H1 (cell line): Measurements from ENCODE around the gene CHPF2. TPM values are rescaled to one million over a fixed set of nuclear protein-coding genes. Genes with fewer than 3 reads are reported as not detected.

Experiments used
- CTCF ChIA-PET: fragments of 300-600 bp; sonication (Branson Sonifier 250); formaldehyde crosslinking; loops from one replicate; lab custom pipeline; 2021; ENCODE audit not compliant: partially characterized antibody; lab: Charles Lee
- POLR2A ChIA-PET: fragments of 300-600 bp; sonication (Branson Sonifier 250); formaldehyde crosslinking; loops from one replicate; lab custom pipeline; 2021; ENCODE audit warnings: inconsistent platforms; ENCODE audit not compliant: partially characterized antibody; lab: Charles Lee
- DNase-seq, 2 experiments: peaks; one replicate each; pipeline versions ENCODE4 v3.0.0 to v3.0.0-alpha.2; 2010 to 2022; ENCODE audit warnings: low spot score in 2 of 2, low read depth in 1 of 2, mixed read lengths in 1 of 2
- FAIRE-seq: peaks from 2 replicates; lab custom pipeline; 2011; peaks lifted over from hg19 to GRCh38; lab: Jason Lieb, UNC
- H2AFZ ChIP-seq: 2 replicates; pipeline ENCODE4 v1.8.1; 2012; ENCODE audit warnings: low read length, inconsistent platforms
- H2AK5ac ChIP-seq: 2 replicates; pipeline ENCODE4 v1.6.1; 2013; ENCODE audit warnings: low read depth, low read length
- H2BK120ac ChIP-seq: replicated peaks from 2 replicates; pipeline ENCODE3; 2013; ENCODE audit warnings: low read depth, low read length, inconsistent platforms
- H2BK12ac ChIP-seq: 2 replicates; pipeline ENCODE4 v1.6.1; 2013; ENCODE audit warnings: low read depth, low read length
- H2BK15ac ChIP-seq: 2 replicates; pipeline ENCODE4 v1.6.1; 2013; ENCODE audit warnings: low read length
- H2BK20ac ChIP-seq: 2 replicates; pipeline ENCODE4 v1.6.1; 2013; ENCODE audit warnings: low read length
- H2BK5ac ChIP-seq: 2 replicates; pipeline ENCODE4 v1.6.1; 2013; ENCODE audit warnings: low read depth, low read length
- H3K14ac ChIP-seq: 2 replicates; pipeline ENCODE4 v1.6.1; 2013; ENCODE audit warnings: inconsistent platforms; ENCODE audit not compliant: insufficient read length
- H3K18ac ChIP-seq: 2 replicates; pipeline ENCODE4 v1.6.1; 2013; ENCODE audit warnings: low read length; ENCODE audit errors: extremely low read depth
- H3K23ac ChIP-seq: 2 replicates; pipeline ENCODE4 v1.6.1; 2013; ENCODE audit warnings: inconsistent platforms; ENCODE audit not compliant: insufficient read length
- H3K23me2 ChIP-seq: 2 replicates; pipeline ENCODE4 v1.6.1; 2013; ENCODE audit warnings: low read depth, low read length
- H3K27ac ChIP-seq: 2 replicates; pipeline ENCODE4 v1.6.1; 2011; ENCODE audit warnings: low read depth, low read length, inconsistent platforms
- H3K27me3 ChIP-seq, 4 experiments: replicated peaks in 1 of 4; 1 replicate in 1 of 4; 2 replicates in 3 of 4; pipeline versions ENCODE4 v1.6.1 to v1.8.1; 2011 to 2013; ENCODE audit warnings: low read length in 3 of 4, mild to moderate bottlenecking in 3 of 4, inconsistent platforms in 2 of 4, mixed read lengths in 2 of 4, moderate library complexity in 1 of 4; ENCODE audit not compliant: control insufficient read depth in 3 of 4, insufficient read depth in 3 of 4; ENCODE audit errors: extremely low read depth in 1 of 4
- H3K36me3 ChIP-seq, 4 experiments: 2 replicates each; pipeline versions ENCODE4 v1.6.1 to v1.8.1; 2011 to 2013; ENCODE audit warnings: mild to moderate bottlenecking in 4 of 4, low read length in 3 of 4, moderate library complexity in 2 of 4, control low read depth in 1 of 4, inconsistent platforms in 1 of 4; ENCODE audit not compliant: insufficient read depth in 4 of 4, control insufficient read depth in 2 of 4
- H3K4ac ChIP-seq: replicated peaks from 2 replicates; pipeline ENCODE3; 2013; ENCODE audit warnings: low read length, low read depth, mixed read lengths, inconsistent platforms; ENCODE audit not compliant: insufficient read length
- H3K4me1 ChIP-seq, 4 experiments: replicated peaks in 1 of 4; 1 replicate in 1 of 4; 2 replicates in 3 of 4; pipeline versions ENCODE4 v1.6.1 to v1.8.1; 2011 to 2013; ENCODE audit warnings: low read length in 3 of 4, inconsistent platforms in 2 of 4, mixed read lengths in 1 of 4; ENCODE audit not compliant: insufficient read depth in 4 of 4, control insufficient read depth in 3 of 4
- H3K4me2 ChIP-seq, 2 experiments: 2 replicates each; pipeline versions ENCODE4 v1.6.1 to v1.8.1; 2011 to 2013; ENCODE audit warnings: low read depth in 2 of 2, low read length in 2 of 2, control low read depth in 1 of 2, inconsistent platforms in 1 of 2, mild to moderate bottlenecking in 1 of 2; ENCODE audit not compliant: insufficient read depth in 1 of 2
- H3K4me3 ChIP-seq, 4 experiments: fragments of 200-600, 300-600 bp in 1 of 4; sonication (generic), shearing (Covaris generic), sonication (Bioruptor Twin) in 1 of 4; 2 replicates each; pipeline versions ENCODE4 v1.5.1 to v1.8.1; 2011 to 2016; ENCODE audit warnings: low read length in 4 of 4, low read depth in 3 of 4, control low read depth in 2 of 4, inconsistent platforms in 2 of 4, mild to moderate bottlenecking in 2 of 4, mixed read lengths in 1 of 4, moderate library complexity in 1 of 4; ENCODE audit not compliant: insufficient read depth in 2 of 4; ENCODE audit errors: extremely low read depth in 1 of 4
- H3K56ac ChIP-seq: replicated peaks from 2 replicates; pipeline ENCODE3; 2013; ENCODE audit warnings: low read depth, mild to moderate bottlenecking, mixed read lengths, low read length, inconsistent platforms; ENCODE audit not compliant: insufficient read length
- H3K79me1 ChIP-seq: 2 replicates; pipeline ENCODE4 v1.6.1; 2013; ENCODE audit warnings: low read depth, low read length, control low read depth
- H3K79me2 ChIP-seq, 2 experiments: 2 replicates each; pipeline versions ENCODE4 v1.6.1 to v1.8.1; 2012 to 2013; ENCODE audit warnings: low read length in 2 of 2, mild to moderate bottlenecking in 2 of 2, inconsistent platforms in 1 of 2; ENCODE audit not compliant: insufficient read depth in 2 of 2, control insufficient read depth in 1 of 2
- H3K9ac ChIP-seq, 4 experiments: replicated peaks in 1 of 4; 1 replicate in 1 of 4; 2 replicates in 3 of 4; pipeline versions ENCODE4 v1.6.1 to v1.8.1; 2011 to 2013; ENCODE audit warnings: low read depth in 3 of 4, low read length in 3 of 4, control low read depth in 2 of 4, mild to moderate bottlenecking in 2 of 4, moderate library complexity in 2 of 4, inconsistent platforms in 1 of 4; ENCODE audit errors: extremely low read depth in 1 of 4
- H3K9me3 ChIP-seq, 2 experiments: 2 replicates each; pipeline versions ENCODE4 v1.6.1 to v1.8.1; 2012 to 2013; ENCODE audit warnings: mild to moderate bottlenecking in 2 of 2, moderate library complexity in 2 of 2, control low read depth in 1 of 2, inconsistent platforms in 1 of 2, low read depth in 1 of 2, low read length in 1 of 2, mixed read lengths in 1 of 2; ENCODE audit not compliant: insufficient read depth in 2 of 2
- H4K20me1 ChIP-seq, 2 experiments: replicated peaks in 1 of 2; 2 replicates each; pipeline versions ENCODE3 to v1.8.1; 2011 to 2013; ENCODE audit warnings: inconsistent platforms in 2 of 2, low read length in 2 of 2, mild to moderate bottlenecking in 1 of 2; ENCODE audit not compliant: insufficient read depth in 2 of 2, control insufficient read depth in 1 of 2
- H4K5ac ChIP-seq: 2 replicates; pipeline ENCODE4 v1.6.1; 2013; ENCODE audit warnings: low read length, low read depth, mixed read lengths, inconsistent platforms; ENCODE audit not compliant: insufficient read length
- H4K8ac ChIP-seq: 2 replicates; pipeline ENCODE4 v1.8.0; 2013; ENCODE audit warnings: mild to moderate bottlenecking, moderate library complexity, low read length, inconsistent platforms; ENCODE audit not compliant: insufficient read depth; ENCODE audit errors: extremely low read depth
- H4K91ac ChIP-seq: replicated peaks from 2 replicates; pipeline ENCODE3; 2013; ENCODE audit warnings: low read length, mixed read lengths, inconsistent platforms; ENCODE audit not compliant: insufficient read length
- GTF2F1 ChIP-seq: IDR thresholded peaks from 2 replicates; pipeline ENCODE4 v1.6.1; 2012; ENCODE audit warnings: low read depth, low read length, improper control_type of control experiment, borderline replicate concordance
- RBBP5 ChIP-seq: IDR thresholded peaks from 2 replicates; pipeline ENCODE4 v1.7.1; 2012; ENCODE audit warnings: low read depth, mild to moderate bottlenecking, inconsistent platforms, low read length, moderate library complexity, borderline replicate concordance
- RFX5 ChIP-seq: IDR thresholded peaks from 2 replicates; pipeline ENCODE4 v1.6.1; 2011; ENCODE audit warnings: low read depth, low read length, improper control_type of control experiment, borderline replicate concordance
- ZNF274 ChIP-seq: IDR thresholded peaks from 2 replicates; pipeline ENCODE4 v1.7.0; 2012; ENCODE audit warnings: low read length, borderline replicate concordance; ENCODE audit errors: extremely low read depth
- WGBS, 2 experiments: shearing (Covaris generic) in 1 of 2; methylation state at CpG; one replicate each; pipeline versions ENCODE4 v1.1.6 to v1.1.7; 2013 to 2015; ENCODE audit warnings: low lambda C conversion rate in 2 of 2, mixed read lengths in 2 of 2, inconsistent platforms in 1 of 2, low coverage in 1 of 2, missing lambda C conversion rate in 1 of 2; ENCODE audit not compliant: insufficient replicate concordance in 2 of 2, insufficient coverage in 1 of 2, insufficient read length in 1 of 2; ENCODE audit errors: extremely low coverage in 1 of 2, missing lambda C conversion rate in 1 of 2; 5-methylcytosine and 5-hydroxymethylcytosine counted together
- polyA plus RNA-seq, 7 experiments: library from polyadenylated mRNA; depleted of rRNA in 3 of 7; stranded (reverse) in 5 of 7; unstranded in 2 of 7; fragments of >200 nt in 5 of 7; fragments of 200-250 nt in 2 of 7; gene quantifications; 1 replicate in 5 of 7; 2 replicates in 1 of 7; 4 replicates in 1 of 7; pipeline versions ENCODE4 v1.2.1 to v1.2.3, GENCODE V29; 2011 to 2013; ENCODE audit warnings: missing spikeins in 2 of 7, mixed read lengths in 2 of 7
- total RNA-seq: library from RNA; stranded (reverse); fragmentation: NEBNext Ultra II Directional; extraction: Animal tissue kit (Norgen Biotek cat#: 25700); gene quantifications from 2 replicates; pipeline ENCODE4 v1.2.1, GENCODE V29; 2021

The CHPF2 gene
- total and polyA plus RNA-seq, 2 of the 8 experiments (the other 6 are each of a cell fraction or from before 2014, with no cell fraction given): 14.4 to 20.6 TPM

- no peak for FAIRE-seq
- H2BK5ac ChIP-seq: no peak overlapping the region
- H3K4ac ChIP-seq: no peak overlapping the region
- ChIA-PET POLR2A (no interaction called here), CTCF (interaction anchor here (0.7 to 3.3 kb wide), 3 partner anchors 8 to 96 kb away, joined by 3 to 21 read pairs (median 3); no protein-coding TSS in a partner anchor)
- H3K27me3 ChIP-seq: peaks cover 3 to 36% (median 29%) of the 10 kb centered on the region in 4 experiments
- H2BK20ac ChIP-seq: no peak overlapping the region
- H4K91ac ChIP-seq: no peak overlapping the region
- TF ChIP-seq RBBP5 (no peak), RFX5 (no peak), ZNF274 (no peak), GTF2F1 (no peak)
- 0 out of 2 replicates have a peak overlapping the region, but pooled peaks have one; percentile 89 for H2BK12ac ChIP-seq
- H3K79me1 ChIP-seq: no peaks in the 10 kb centered on the region
- no peak overlapping the region for H3K9ac ChIP-seq
- H4K8ac ChIP-seq: no peak overlapping the region
- no peaks in the 10 kb centered on the region for H3K79me2 ChIP-seq
- no peak overlapping the region for H3K56ac ChIP-seq
- H3K4me1 ChIP-seq: peaks cover 0 to 29% (median 20%) of the 10 kb centered on the region in 4 experiments; a peak in 6 of 7 replicates
- H3K4me3 ChIP-seq: no peak overlapping the region
- no peak overlapping the region for H4K5ac ChIP-seq
- no peaks in the 10 kb centered on the region for H4K20me1 ChIP-seq
- DNase-seq: no peak
- no peak overlapping the region for H3K14ac ChIP-seq
- H3K18ac ChIP-seq: no peak overlapping the region; the same call in 1 of the 2 replicates
- no peak overlapping the region for H3K27ac ChIP-seq
- H3K9me3 ChIP-seq: no peaks in the 10 kb centered on the region
- no peak overlapping the region for H2AFZ ChIP-seq
- no peak overlapping the region for H3K4me2 ChIP-seq
- H2BK120ac ChIP-seq: no peak overlapping the region
- WGBS, 2 experiments: 83% methylated on average over 6 of the region's 7 CpGs; no CpG with 5 or more reads in 1 of the 2 experiments
- H3K23me2 ChIP-seq: peaks cover 14% of the 10 kb centered on the region; the same call in 1 of the 2 replicates
- H2BK15ac ChIP-seq: peak overlapping the region; percentile 92; the same call in 1 of the 2 replicates
- H3K36me3 ChIP-seq: no peaks in the 10 kb centered on the region
- no peak overlapping the region for H3K23ac ChIP-seq
- H2AK5ac ChIP-seq: no peak overlapping the region
Measured at GRCh38 chr7:151254316-151254715, 22.0 kb downstream of the CHPF2 start.
